Raji (cell line): Measurements from ENCODE around the gene PARVB.
A peak's percentile ranks its signal among the peaks of the same experiment; 100 is the strongest.

Source experiments
- POLR2A ChIP-seq: IDR thresholded peaks from 2 replicates; pipeline ENCODE4 v1.6.1; 2011; ENCODE audit warnings: low read depth, low read length, control low read depth; ENCODE audit not compliant: insufficient read depth

PARVB gene

GRCh38 chr22:44012591-44012990 lies 11.5 kb upstream of the PARVB start:
- TF ChIP-seq POLR2A, result no peak

- no peak for TF ChIP-seq POLR2A
These were observed 9.9 kb upstream of the PARVB start for GRCh38 chr22:44014241-44014640.

- no peak for TF ChIP-seq POLR2A
These were observed 5.5 kb upstream of the PARVB start for GRCh38 chr22:44018594-44018993.

GRCh38 chr22:44019416-44019815 lies 4.7 kb upstream of the PARVB start:
- TF ChIP-seq POLR2A, result no peak

- TF ChIP-seq POLR2A, result no peak
These were observed 4.3 kb upstream of the PARVB start for GRCh38 chr22:44019846-44020245.

- no peak for TF ChIP-seq POLR2A
These were observed 3.1 kb upstream of the PARVB start for GRCh38 chr22:44020981-44021380.

- peak; percentile 58 for TF ChIP-seq POLR2A
These were observed 456 bp upstream of the PARVB start for GRCh38 chr22:44023404-44024287.

- no peak for TF ChIP-seq POLR2A
These were observed 1.3 kb downstream of the PARVB start for GRCh38 chr22:44025171-44026065.

- no peak for TF ChIP-seq POLR2A
These were observed 2.0 kb downstream of the PARVB start for GRCh38 chr22:44026066-44026629.

GRCh38 chr22:44026630-44027511 lies 2.8 kb downstream of the PARVB start:
- peak; percentile 52; the same call in 1 of the 2 replicates for TF ChIP-seq POLR2A

GRCh38 chr22:44028091-44028490 lies 4.0 kb downstream of the PARVB start:
- TF ChIP-seq POLR2A, result no peak

GRCh38 chr22:44029069-44029468 lies 5.0 kb downstream of the PARVB start:
- TF ChIP-seq POLR2A, result no peak

GRCh38 chr22:44030051-44030701 lies 6.1 kb downstream of the PARVB start:
- TF ChIP-seq POLR2A, result no peak

GRCh38 chr22:44030702-44031082 lies 6.6 kb downstream of the PARVB start:
- TF ChIP-seq POLR2A, result no peak
